Measurements from ENCODE around the gene TCEANC. TPM values are rescaled to one million over a fixed set of nuclear protein-coding genes. Genes with fewer than 3 reads are reported as not detected.
"Not testable (repeated sequence)": the region's sequence is repeated elsewhere in the genome, so short reads cannot be mapped to it uniquely, and the experiment has no call there.

The TCEANC gene
- total and polyA plus RNA-seq, 2 donors from 2014 or later: 2.6 to 5.3 TPM

DNA sequence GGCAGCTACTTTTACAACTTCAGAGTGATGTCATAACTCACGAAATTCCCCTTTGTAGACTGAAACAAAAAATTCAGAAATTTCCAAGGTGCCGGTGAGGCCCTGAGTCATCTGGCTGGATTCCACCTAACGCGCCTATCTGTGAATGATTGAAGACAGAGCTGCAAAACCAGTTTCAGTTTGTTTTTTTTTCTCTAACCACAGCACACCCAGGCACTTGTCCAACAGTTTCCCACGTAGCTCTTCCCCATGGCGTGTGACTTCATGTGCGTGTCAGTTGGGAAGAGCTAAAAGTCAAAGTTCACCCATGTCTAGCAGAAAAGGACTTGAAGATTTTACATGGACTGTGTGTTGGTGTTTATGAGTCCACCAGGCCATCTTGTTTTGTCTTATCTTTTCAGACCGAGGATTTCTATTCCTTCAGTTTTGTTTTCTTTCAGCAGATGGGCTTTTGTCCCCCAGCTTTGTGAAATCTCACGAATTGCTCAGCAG lies 16.4 kb downstream of the TCEANC start:
- H3K9me3 ChIP-seq (ENCODE audit: control insufficient read depth in 2 of 3, insufficient read depth in 1 of 3, low read length in 3 of 3): no peaks in the 10 kb centered on the region
- TF ChIP-seq, protein P1, sequence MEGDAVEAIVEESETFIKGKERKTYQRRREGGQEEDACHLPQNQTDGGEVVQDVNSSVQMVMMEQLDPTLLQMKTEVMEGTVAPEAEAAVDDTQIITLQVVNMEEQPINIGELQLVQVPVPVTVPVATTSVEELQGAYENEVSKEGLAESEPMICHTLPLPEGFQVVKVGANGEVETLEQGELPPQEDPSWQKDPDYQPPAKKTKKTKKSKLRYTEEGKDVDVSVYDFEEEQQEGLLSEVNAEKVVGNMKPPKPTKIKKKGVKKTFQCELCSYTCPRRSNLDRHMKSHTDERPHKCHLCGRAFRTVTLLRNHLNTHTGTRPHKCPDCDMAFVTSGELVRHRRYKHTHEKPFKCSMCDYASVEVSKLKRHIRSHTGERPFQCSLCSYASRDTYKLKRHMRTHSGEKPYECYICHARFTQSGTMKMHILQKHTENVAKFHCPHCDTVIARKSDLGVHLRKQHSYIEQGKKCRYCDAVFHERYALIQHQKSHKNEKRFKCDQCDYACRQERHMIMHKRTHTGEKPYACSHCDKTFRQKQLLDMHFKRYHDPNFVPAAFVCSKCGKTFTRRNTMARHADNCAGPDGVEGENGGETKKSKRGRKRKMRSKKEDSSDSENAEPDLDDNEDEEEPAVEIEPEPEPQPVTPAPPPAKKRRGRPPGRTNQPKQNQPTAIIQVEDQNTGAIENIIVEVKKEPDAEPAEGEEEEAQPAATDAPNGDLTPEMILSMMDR (IDR thresholded peaks at IDR 0.05; ENCODE audit: borderline replicate concordance, extremely low read depth, insufficient read depth): no peak
- no peak overlapping the region for H3K4me3 ChIP-seq (ENCODE audit: low read length in 3 of 3)
- H3K9ac ChIP-seq (ENCODE audit: low read length in 3 of 3): no peak overlapping the region
- H3K36me3 ChIP-seq (ENCODE audit: control insufficient read depth in 2 of 3, insufficient read depth in 3 of 3, low read length in 3 of 3): no peaks in the 10 kb centered on the region
- intact Hi-C loops (cut with DNase I): no loop called here
- peak in 4 of 5 donors; percentile 34 to 80 (median 68) for DNase-seq
- H3K27me3 ChIP-seq (ENCODE audit: control insufficient read depth, insufficient read depth, low read length): peaks cover 13% of the 10 kb centered on the region
- H3K27ac ChIP-seq (ENCODE audit: low read depth in 2 of 2, low read length in 2 of 2): peak overlapping the region; percentile 28 to 74
- peak; percentile 95 for FAIRE-seq
- no peaks in the 10 kb centered on the region for H3K4me1 ChIP-seq (ENCODE audit: control insufficient read depth in 2 of 3, insufficient read depth in 2 of 3, low read depth in 1 of 3, low read length in 3 of 3)

DNA sequence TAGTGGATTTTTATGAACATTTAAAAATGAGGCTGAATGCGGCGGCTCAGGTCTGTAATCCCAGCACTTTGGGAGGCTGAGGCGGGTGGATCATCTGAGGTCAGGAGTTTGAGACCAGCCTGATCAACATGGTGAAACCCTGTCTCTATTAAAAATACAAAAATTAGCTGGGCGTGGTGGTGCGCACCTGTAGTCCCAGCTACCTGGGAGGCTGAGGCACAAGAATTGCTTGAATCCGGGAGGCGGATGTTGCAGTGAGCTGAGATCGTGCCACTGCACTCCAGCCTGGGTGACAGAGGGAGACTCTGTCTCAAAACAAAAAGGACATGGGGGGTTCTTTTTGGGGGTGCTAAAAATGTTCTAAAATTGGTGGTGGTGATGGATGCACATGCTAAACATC lies 16.8 kb downstream of the TCEANC start:
- H3K27me3 ChIP-seq (ENCODE audit: control insufficient read depth, insufficient read depth, low read length): peaks cover 13% of the 10 kb centered on the region
- intact Hi-C loops (cut with DNase I); FAIRE-seq; DNase-seq; H3K9me3 ChIP-seq (ENCODE audit: control insufficient read depth in 2 of 3, insufficient read depth in 1 of 3, low read length in 3 of 3); H3K4me1 ChIP-seq (ENCODE audit: control insufficient read depth in 2 of 3, insufficient read depth in 2 of 3, low read depth in 1 of 3, low read length in 3 of 3); H3K4me3 ChIP-seq (ENCODE audit: low read length in 3 of 3); H3K36me3 ChIP-seq (ENCODE audit: control insufficient read depth in 2 of 3, insufficient read depth in 3 of 3, low read length in 3 of 3); H3K9ac ChIP-seq (ENCODE audit: low read length in 3 of 3): not testable (repeated sequence)
- H3K27ac ChIP-seq (ENCODE audit: low read depth in 2 of 2, low read length in 2 of 2): peak overlapping the region in 1 of 2 donors; percentile 74

DNA sequence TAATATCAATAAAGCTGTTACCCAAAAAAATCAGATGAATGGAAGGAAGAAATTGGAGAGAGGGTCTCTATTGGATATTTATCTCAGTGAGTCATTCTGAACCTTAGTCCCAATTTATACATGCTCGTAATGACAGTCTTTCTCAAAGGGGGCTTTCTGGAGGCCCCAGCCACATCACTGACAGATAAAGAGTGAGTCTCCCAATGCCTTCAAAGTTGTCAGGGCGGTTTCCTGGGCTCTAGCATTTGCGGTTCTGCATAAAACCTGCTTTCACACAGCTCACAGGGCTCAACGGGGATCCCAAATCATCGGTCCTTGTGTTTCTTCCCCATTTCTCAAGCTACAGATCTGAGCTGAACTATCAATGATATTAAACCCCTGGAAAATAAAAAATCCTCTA lies 17.3 kb downstream of the TCEANC start:
- H3K9ac ChIP-seq (ENCODE audit: low read length in 3 of 3): no peak overlapping the region
- H3K4me3 ChIP-seq (ENCODE audit: low read length in 3 of 3): no peak overlapping the region
- DNase-seq (no peak), FAIRE-seq (no peak)
- H3K27me3 ChIP-seq (ENCODE audit: control insufficient read depth, insufficient read depth, low read length): peaks cover 13% of the 10 kb centered on the region
- H3K36me3 ChIP-seq (ENCODE audit: control insufficient read depth in 2 of 3, insufficient read depth in 3 of 3, low read length in 3 of 3): no peaks in the 10 kb centered on the region
- no peak overlapping the region for H3K27ac ChIP-seq (ENCODE audit: low read depth in 2 of 2, low read length in 2 of 2)
- no peaks in the 10 kb centered on the region for H3K9me3 ChIP-seq (ENCODE audit: control insufficient read depth in 2 of 3, insufficient read depth in 1 of 3, low read length in 3 of 3)
- TF ChIP-seq, protein P1 (IDR thresholded peaks at IDR 0.05; ENCODE audit: borderline replicate concordance, extremely low read depth, insufficient read depth): no peak
- intact Hi-C loops (cut with DNase I): no loop called here
- no peaks in the 10 kb centered on the region for H3K4me1 ChIP-seq (ENCODE audit: control insufficient read depth in 2 of 3, insufficient read depth in 2 of 3, low read depth in 1 of 3, low read length in 3 of 3)

DNA sequence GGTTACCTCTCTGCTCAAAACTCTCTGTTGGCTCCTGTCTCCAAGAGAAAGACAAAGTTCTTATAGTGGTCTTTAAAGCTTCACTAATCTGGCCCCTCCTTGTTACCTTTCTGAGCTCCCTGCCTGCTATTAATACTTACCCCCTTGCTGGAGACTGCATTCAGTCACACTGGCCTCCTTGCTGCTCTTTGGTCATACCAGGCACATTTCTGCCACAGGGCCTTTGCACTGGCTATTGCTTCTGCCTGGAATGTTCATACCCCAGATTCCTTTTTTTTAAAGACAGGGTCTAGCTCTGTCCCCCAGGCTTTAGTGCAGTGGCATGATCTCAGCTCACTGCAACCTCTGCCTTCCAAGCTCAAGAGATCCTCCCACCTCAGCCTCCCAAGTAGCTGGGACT lies 20.1 kb downstream of the TCEANC start:
- TF ChIP-seq, protein P1 (IDR thresholded peaks at IDR 0.05; ENCODE audit: borderline replicate concordance, extremely low read depth, insufficient read depth): no peak
- no peaks in the 10 kb centered on the region for H3K4me1 ChIP-seq (ENCODE audit: control insufficient read depth in 2 of 3, insufficient read depth in 2 of 3, low read depth in 1 of 3, low read length in 3 of 3)
- FAIRE-seq (no peak), DNase-seq (no peak)
- no peaks in the 10 kb centered on the region for H3K36me3 ChIP-seq (ENCODE audit: control insufficient read depth in 2 of 3, insufficient read depth in 3 of 3, low read length in 3 of 3)
- intact Hi-C loops (cut with DNase I): no loop called here
- H3K27ac ChIP-seq (ENCODE audit: low read depth in 2 of 2, low read length in 2 of 2): no peak overlapping the region
- H3K9ac ChIP-seq (ENCODE audit: low read length in 3 of 3): no peak overlapping the region
- peaks cover 11% of the 10 kb centered on the region for H3K27me3 ChIP-seq (ENCODE audit: control insufficient read depth, insufficient read depth, low read length)
- H3K9me3 ChIP-seq (ENCODE audit: control insufficient read depth in 2 of 3, insufficient read depth in 1 of 3, low read length in 3 of 3): no peaks in the 10 kb centered on the region
- H3K4me3 ChIP-seq (ENCODE audit: low read length in 3 of 3): no peak overlapping the region

Measured in kidney (tissue), 14 donors.